Inflammatory macrophage treated with lipopolysaccharide for 4 hours (primary cell): ENCODE measurements around the gene RGS1.

ENCODE experiments used
- DNase-seq: peaks from one replicate; pipeline ENCODE4 v3.0.0-alpha.2; 2020

RGS1 gene

DNA sequence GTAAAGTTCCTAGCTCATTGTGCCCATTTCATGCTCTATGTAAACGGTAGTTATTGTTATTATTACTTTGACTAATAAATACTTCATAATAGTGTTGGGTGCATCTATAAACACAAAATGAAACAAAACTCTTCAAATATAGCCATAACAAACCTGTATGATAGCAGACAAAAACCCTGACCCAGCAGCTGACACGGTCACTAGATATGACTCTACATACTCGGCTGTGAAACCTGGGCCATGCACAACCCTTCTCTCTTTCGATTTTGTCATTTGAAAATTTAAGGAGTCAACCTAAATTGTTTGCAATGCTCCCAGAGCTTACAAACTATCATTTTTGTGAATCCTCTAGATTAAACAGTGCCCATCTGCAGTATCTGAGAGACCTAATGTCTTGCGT lies 52.3 kb downstream of the RGS1 start:
- DNase-seq = no peak

DNA sequence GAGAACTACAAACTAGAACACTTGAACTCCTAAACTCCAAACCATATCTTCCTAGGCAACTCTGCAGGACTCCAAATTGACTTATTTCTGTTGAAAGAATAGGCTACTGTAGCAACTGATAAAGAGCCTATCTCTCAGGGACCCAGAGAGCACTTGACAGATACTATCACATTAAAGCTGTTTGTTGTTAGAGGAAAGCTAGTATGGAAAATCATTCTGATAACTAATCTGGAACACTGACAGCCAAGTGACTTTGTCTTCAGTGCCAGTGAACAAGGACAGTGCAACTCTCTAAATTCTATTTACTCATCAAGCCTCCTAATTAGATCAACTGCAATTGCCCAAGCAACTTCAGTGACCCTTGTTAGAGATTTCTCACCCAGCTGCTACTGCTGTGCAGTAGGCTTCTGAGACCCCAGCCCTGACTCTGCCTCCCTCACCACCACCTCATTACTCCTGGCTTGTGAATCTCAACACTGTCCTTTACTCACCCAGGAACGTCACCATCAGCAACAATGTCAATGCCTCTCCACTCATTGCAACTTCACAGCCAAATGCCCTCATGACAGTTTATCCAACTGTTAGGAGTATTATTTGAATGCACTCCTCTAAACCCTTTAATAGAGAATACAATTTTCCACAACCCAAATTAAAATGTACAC lies 53.0 kb downstream of the RGS1 start:
- no peak for DNase-seq

DNA sequence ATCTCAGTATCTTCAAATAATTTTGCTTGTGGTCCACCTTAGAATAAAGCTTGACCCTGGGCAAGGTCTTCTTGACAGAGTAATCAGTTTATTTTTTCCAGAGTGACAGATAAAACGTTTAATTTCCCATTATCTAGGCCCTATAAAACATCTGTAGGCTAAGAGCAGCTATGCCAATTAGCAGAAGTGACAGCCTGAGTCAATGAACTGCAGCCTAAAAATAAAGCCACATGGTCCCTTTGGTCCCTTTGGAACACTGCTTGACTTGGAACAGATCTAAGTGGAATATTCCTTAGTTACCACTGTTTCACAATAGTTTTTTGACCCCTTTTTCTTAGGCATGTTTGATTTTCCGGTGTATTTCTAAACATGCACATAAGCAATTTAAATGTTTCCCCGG lies 54.0 kb downstream of the RGS1 start:
- DNase-seq = no peak
